Rectal smooth muscle tissue (tissue), 1 donor: ENCODE data around the gene C1QL1.

ENCODE experiments used
- H3K27ac ChIP-seq: one replicate; pipeline ENCODE4 v1.7.0; 2013; ENCODE audit warnings: low read depth, low read length, inconsistent platforms
- H3K27me3 ChIP-seq: one replicate; pipeline ENCODE4 v1.7.0; 2013; ENCODE audit warnings: low read length; ENCODE audit not compliant: control insufficient read depth, insufficient read depth
- H3K36me3 ChIP-seq: one replicate; pipeline ENCODE4 v1.7.0; 2013; ENCODE audit warnings: low read length; ENCODE audit not compliant: control insufficient read depth, insufficient read depth
- H3K4me1 ChIP-seq: one replicate; pipeline ENCODE4 v1.7.0; 2013; ENCODE audit warnings: low read length; ENCODE audit not compliant: control insufficient read depth, insufficient read depth
- H3K4me3 ChIP-seq: one replicate; pipeline ENCODE4 v1.7.0; 2013; ENCODE audit warnings: low read length
- H3K9ac ChIP-seq: one replicate; pipeline ENCODE4 v1.7.0; 2013; ENCODE audit warnings: low read length

Gene C1QL1

DNA sequence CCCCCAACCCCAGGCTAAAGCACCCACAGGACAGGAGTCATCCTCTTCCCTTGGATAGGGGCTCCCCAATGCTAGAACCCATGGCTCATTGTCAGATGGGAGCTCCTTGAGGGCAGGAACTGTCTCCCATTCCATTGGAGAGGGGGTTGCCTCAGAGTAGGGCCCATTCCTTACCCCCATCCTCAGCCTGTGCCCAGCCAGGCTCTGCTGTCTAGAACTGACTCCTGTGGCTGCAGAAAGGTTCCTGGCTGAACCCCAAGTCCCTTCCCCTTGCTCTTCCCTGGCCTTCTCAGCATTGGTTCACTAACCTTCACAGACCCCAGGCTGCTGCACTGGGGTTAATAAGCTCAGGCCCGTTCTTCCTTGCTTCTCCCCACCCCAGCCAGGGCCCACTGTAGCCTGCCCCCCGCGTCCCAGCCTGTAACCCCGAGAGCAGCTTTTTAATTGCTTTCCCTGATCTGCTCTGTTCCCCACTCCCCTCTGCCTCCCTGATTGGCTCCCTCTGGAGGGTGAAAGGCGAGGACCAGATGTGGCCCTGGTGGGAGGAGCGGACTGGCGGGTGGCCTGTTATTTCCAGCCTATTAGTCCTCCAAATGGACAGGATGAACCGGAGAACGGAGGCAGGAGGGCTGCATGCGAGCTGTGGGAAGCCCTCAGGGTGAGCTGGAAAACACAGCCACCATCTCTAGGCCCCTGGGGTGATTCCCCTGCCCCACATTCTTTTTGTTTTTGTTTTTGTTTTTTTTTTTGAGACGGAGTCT is 46.8 kb downstream of the C1QL1 start:
- Histone ChIP-seq H3K4me3 (no peak overlapping the region), H3K27ac (no peak overlapping the region), H3K27me3 (no peaks in the 10 kb centered on the region), H3K4me1 (peaks cover 11% of the 10 kb centered on the region), H3K9ac (no peak overlapping the region), H3K36me3 (no peaks in the 10 kb centered on the region)

DNA sequence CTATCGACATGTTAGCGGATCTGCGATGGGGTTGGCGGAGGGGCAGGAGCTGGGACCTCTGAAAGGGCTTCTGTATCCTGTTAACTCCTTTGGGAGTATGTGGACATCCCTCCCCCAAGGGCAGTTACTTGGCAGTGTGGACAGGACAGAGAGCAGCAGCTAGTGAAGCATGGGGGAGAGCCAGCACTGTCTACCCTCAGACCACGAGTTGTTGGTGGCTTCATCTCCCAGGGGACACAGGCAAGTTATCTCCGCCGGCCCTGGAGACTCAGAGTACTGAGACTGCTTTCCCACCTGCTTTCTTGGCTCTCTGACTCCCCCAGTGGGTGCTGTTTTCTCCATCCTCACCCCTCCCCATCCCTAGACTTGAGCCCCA is 47.5 kb downstream of the C1QL1 start:
- Histone ChIP-seq H3K27ac (no peak overlapping the region), H3K27me3 (no peaks in the 10 kb centered on the region), H3K36me3 (no peaks in the 10 kb centered on the region), H3K4me1 (peaks cover 13% of the 10 kb centered on the region), H3K4me3 (no peak overlapping the region), H3K9ac (no peak overlapping the region)

DNA sequence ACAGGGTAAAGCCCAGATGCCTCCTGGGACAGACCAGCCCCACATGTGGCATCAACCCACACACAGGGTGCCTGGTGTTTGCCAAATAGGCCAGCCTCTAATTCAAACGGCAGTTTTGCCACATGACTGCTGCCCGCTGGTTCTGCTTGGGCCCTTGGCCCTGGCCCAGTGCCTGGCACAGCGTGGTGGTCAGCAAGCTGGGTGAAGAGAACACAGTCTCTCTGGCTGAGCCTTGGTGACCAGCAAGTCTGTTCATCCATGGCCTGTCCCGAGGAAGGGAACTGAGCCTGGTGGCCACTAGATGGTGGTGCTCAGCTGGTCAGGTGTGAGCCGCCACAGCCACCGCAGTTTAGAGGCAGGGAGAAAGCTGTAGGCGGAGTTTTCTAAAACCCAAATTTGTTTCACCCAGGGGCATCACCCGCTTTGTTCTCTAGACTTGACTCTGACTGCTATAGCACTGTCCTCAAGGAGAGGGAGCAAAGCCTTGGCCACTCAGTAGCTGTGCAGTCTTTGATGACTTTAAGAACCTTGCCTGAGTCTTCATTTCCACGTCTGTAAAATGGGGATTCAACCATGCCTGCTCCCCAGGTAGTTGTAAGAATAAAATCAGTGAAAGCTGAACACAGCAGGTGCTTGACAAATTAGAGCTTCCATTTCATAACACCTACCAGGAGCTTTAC is 48.1 kb downstream of the C1QL1 start:
- no peak overlapping the region for H3K27ac ChIP-seq
- no peak overlapping the region for H3K4me3 ChIP-seq
- peak overlapping the region; percentile 16 for H3K9ac ChIP-seq
- peaks cover 13% of the 10 kb centered on the region for H3K4me1 ChIP-seq
- no peaks in the 10 kb centered on the region for H3K36me3 ChIP-seq
- H3K27me3 ChIP-seq, result no peaks in the 10 kb centered on the region

GRCh38 chr17:44919411-44919810 is 48.7 kb downstream of the C1QL1 start:
- Histone ChIP-seq H3K27me3 (no peaks in the 10 kb centered on the region), H3K4me3 (no peak overlapping the region), H3K4me1 (peaks cover 13% of the 10 kb centered on the region), H3K27ac (no peak overlapping the region), H3K36me3 (no peaks in the 10 kb centered on the region), H3K9ac (no peak overlapping the region)

GRCh38 chr17:44918006-44918405 is 50.1 kb downstream of the C1QL1 start:
- Histone ChIP-seq H3K4me3 (no peak overlapping the region), H3K27ac (no peak overlapping the region)

DNA sequence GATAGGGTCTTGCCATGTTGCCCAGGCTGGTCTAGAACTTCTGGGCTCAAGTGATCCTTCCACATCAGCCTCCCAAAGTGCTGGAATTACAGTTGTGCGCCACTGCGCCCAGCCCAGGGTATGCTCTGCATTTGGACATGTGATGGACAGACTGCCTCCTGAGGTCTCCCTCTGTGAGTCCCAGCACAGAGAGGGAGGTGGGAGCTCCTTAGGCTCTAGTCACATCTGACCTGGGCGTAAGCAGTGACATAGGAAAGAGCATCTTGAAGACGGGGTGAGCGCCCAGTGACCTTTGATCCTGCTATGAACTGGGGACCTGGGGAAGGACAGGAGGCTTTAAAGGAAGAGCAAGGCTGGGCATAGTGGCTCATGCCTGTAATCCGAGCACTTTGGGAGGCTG is 50.6 kb downstream of the C1QL1 start:
- H3K4me1 ChIP-seq, result peaks cover 13% of the 10 kb centered on the region
- H3K9ac ChIP-seq, result no peak overlapping the region
- peak overlapping the region; percentile 46 for H3K27ac ChIP-seq
- H3K4me3 ChIP-seq, result no peak overlapping the region
- peaks cover 1% of the 10 kb centered on the region for H3K27me3 ChIP-seq
- no peaks in the 10 kb centered on the region for H3K36me3 ChIP-seq

More at GRCh38 chr17:44918006-44918405, 50.1 kb downstream of the C1QL1 start:
- Histone ChIP-seq H3K27me3 (no peaks in the 10 kb centered on the region), H3K9ac (no peak overlapping the region), H3K36me3 (no peaks in the 10 kb centered on the region), H3K4me1 (peaks cover 13% of the 10 kb centered on the region)

GRCh38 chr17:44916781-44917241 is 51.3 kb downstream of the C1QL1 start:
- Histone ChIP-seq H3K4me3 (no peak overlapping the region), H3K36me3 (no peaks in the 10 kb centered on the region), H3K27me3 (peaks cover 3% of the 10 kb centered on the region), H3K9ac (no peak overlapping the region), H3K4me1 (peaks cover 13% of the 10 kb centered on the region), H3K27ac (peak overlapping the region; percentile 46)

DNA sequence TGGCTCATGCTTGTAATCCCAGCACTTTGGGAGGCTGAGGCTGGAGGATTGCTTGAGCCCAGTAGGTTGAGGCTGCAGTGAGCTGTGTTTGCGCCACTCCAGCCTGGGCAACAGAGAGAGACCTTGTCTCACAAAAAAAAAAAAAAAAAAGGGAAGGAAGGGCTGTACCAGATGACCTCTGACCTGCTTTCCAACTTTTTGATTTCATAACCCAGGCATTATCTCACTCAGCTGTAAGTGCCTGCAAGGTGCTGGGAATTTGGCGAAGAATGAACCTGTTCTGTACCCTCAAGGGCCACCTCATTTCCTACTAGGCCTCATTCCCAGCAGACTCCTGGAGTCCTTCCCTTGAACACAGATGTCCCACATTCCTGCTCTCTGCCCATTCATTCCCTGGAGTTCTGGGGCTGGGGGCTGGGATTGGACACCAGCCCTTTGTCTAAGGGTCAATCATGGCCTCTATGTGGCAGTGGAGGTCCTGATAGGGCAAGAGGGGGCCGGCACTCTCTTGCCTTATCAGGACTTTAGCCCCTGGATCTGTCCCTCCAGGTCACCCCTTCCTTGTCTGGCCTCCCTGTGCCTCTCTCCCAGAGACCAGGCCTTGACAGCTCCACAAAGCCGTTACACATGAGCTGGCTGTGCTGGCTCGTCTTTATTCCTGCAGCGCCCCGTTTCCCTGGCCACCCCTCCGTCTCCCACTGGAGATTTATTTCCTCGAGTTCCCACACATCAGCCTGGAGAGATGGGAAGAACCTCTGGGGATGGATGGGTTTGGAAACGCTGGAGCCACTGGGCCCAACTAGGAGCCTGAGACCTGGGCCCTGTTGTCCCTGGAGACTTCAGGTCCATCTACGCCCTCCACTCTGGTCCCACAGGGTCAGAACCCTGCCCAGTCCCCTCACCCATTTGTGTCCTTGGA is 52.0 kb downstream of the C1QL1 start:
- Histone ChIP-seq H3K27me3 (peaks cover 5% of the 10 kb centered on the region), H3K9ac (no peak overlapping the region), H3K36me3 (no peaks in the 10 kb centered on the region), H3K4me3 (no peak overlapping the region), H3K4me1 (peaks cover 13% of the 10 kb centered on the region), H3K27ac (peak overlapping the region; percentile 46)

DNA sequence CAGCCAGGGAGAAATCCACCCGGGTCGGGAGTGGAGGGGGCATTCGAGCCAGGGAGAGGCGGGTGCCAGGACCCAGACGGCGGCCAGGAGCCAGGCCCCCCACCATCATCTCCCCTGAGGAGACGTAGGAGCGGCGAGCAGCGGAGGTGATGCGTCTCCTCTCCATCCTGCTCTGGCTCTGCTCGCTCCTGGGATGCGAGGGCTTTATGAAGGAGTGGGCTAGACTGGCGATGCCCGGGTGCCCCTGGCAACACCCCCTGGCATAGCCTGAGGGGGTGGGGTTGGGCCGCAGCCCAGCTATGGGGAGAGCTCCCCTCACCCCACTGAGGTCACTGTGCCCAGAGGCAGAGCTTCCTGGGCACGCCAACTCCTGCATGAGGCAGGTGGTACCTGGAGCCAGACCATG is 52.8 kb downstream of the C1QL1 start, which contains the start of gene GFAP:
Gene GFAP, minus strand, starts transcription at position 180 of the 406 bp plus-strand sequence. Its CDS starts 14 bp downstream, at position 166.
- Histone ChIP-seq H3K27ac (peak within 1 kb of the TSS; percentile 46), H3K4me1 (peaks cover 13% of the 10 kb centered on the region), H3K4me3 (no peak within 1 kb of the TSS), H3K27me3 (peaks cover 5% of the 10 kb centered on the region), H3K9ac (no peak within 1 kb of the TSS), H3K36me3 (no peaks in the 10 kb centered on the region)

DNA sequence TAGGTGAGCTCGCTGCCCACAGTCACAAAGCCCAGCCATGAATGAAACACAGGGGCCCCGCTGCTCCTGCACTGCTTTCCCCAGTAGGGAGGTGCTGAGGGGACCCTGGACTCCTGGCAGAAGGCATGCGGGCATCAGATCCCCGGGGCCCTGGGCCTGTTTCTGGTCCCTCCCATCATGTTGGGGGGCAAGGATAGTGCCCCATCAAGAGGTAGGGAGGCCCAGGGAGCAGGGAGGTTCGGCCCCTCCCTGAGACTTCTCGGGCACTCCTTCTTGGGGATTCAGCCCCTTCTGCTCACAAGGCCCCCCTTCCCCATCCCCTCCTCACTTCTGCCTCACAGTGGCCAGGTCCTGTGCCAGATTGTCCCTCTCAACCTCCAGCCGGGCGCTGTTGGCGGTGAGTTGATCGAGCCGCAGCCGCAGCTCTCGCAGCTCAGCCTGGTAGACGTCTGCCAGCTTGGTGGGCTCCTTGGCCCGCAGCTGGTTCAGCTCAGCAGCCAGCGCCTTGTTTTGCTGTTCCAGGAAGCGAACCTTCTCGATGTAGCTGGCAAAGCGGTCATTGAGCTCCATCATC is 53.3 kb downstream of the C1QL1 start:
- Histone ChIP-seq H3K9ac (no peak overlapping the region), H3K27ac (no peak overlapping the region), H3K36me3 (no peaks in the 10 kb centered on the region), H3K27me3 (peaks cover 5% of the 10 kb centered on the region), H3K4me1 (peaks cover 13% of the 10 kb centered on the region), H3K4me3 (no peak overlapping the region)

- Histone ChIP-seq H3K9ac (no peak overlapping the region), H3K27me3 (peaks cover 5% of the 10 kb centered on the region), H3K27ac (no peak overlapping the region), H3K4me1 (peaks cover 13% of the 10 kb centered on the region), H3K4me3 (no peak overlapping the region), H3K36me3 (no peaks in the 10 kb centered on the region)
Observed at GRCh38 chr17:44914148-44914547, 54.0 kb downstream of the C1QL1 start.

GRCh38 chr17:44913676-44914075 is 54.4 kb downstream of the C1QL1 start:
- no peak overlapping the region for H3K27ac ChIP-seq
- H3K27me3 ChIP-seq, result peaks cover 5% of the 10 kb centered on the region
- peaks cover 13% of the 10 kb centered on the region for H3K4me1 ChIP-seq
- H3K4me3 ChIP-seq, result no peak overlapping the region
- H3K9ac ChIP-seq, result no peak overlapping the region
- H3K36me3 ChIP-seq, result no peaks in the 10 kb centered on the region
